GM18517 (cell line): ENCODE measurements around the gene STRN3.
"Not testable (repeated sequence)": the region's sequence is repeated elsewhere in the genome, so short reads cannot be mapped to it uniquely, and the experiment has no call there.

Source experiments
- ATAC-seq: cut with Tn5 transposase; IDR thresholded peaks from one replicate; pipeline ENCODE4 v1.9.1; 2021; ENCODE audit warnings: mild to moderate bottlenecking, moderate library complexity; ENCODE audit not compliant: unreplicated experiment

STRN3 gene

DNA sequence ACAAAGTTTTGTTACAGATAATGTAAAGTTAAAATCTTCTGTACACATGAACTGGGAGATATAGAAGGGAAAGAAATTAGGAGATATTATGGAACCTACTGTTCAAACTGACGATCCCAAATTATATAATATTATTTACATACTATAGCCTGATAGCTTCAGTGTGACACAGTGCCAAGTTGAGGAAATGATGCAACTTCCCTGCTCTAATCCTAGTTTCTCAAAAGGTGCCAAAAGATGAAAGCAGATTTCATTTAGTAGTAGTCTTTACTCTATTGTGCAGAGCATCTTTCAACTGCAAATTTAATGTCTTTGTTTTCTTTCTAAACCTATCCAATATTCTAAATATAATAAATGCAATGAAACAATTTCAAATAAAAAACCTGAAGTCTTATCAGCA, 104.9 kb downstream of the STRN3 start:
- no peak for ATAC-seq

- ATAC-seq = no peak
Measured at GRCh38 chr14:30915596-30915995, 110.6 kb downstream of the STRN3 start.

- no peak for ATAC-seq
Measured at GRCh38 chr14:30914812-30915211, 111.4 kb downstream of the STRN3 start.

GRCh38 chr14:30908826-30909225, 117.4 kb downstream of the STRN3 start:
- ATAC-seq = no peak

GRCh38 chr14:30907659-30908057, 118.5 kb downstream of the STRN3 start:
- no peak for ATAC-seq

DNA sequence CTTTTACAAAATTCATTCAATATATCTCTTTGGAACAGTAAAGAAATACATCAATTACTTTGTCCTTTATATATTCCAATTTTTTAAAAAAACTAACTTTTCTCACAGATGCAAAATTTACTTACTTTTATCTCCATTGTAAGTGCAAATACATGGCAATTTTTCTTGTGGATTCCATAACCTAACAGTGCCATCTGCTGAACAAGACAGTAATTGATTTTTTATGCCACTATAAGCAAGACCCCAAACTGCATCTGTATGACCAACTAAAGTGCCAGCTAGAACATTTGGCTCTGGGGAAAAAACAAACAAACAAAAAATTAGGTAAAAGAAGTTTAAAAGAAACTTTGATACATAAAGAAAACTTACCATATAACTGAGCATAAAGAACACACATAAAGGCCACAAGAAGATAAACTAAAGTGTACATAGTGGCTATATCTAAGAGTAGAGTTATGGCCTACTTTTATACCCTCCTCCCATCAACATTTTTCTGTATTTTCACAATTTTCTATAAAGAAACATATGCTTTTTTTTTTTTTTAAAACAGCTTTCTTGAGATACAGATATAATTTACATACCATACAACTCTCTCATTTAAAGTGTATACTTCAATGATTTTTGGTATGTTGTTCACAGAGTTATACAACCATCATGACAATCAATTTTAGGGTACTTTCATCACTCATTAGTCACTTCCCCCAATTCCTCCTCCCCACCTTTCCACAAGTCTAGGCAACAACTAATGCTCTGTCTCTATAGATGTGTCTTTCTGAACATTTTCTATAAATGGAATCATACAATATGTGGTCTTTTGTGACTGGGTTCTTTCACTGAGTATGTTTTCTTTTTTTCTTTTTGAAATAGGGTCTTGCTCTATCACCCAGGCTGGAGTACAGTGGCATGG, 119.2 kb downstream of the STRN3 start:
- no peak for ATAC-seq

DNA sequence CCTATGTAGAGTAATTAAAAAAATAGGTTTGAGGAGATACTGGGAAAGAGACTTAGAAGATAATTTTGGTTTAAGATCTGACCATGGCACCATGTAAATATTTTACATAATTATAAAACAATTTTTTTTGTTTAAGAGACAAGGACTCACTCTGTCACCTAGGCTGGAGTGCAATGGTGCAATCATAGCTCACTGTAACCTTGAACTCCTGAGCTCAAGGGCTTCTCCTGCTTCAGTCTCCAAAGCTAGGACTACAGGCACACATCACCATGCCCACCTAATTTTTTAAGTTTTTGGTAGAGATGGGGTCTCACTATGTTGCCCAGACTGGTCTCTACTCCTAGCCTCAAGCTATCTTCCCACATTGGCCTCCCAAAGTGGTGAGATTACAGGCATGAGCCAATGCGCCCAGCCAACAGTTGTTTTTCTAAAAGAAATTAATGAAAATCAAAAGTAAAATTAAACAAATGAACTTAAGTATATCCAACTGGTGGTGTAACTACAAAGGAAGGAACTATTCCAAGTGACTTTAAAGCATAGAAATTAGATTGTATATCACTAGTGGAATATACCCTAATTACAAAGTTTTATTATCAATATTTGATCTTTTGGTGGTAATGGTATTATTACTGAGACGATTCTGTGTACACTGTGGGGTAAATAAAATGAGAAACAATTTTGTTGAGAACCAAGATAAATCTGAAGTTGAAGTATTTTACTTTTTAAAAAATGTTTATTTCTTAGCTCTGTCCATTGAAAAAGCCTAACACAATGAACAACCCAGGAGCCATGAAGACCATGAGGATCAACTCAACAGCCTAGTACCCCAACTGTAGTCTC, 122.7 kb downstream of the STRN3 start:
- no peak for ATAC-seq

GRCh38 chr14:30897121-30897520, 129.1 kb downstream of the STRN3 start:
- ATAC-seq = not testable (repeated sequence)

DNA sequence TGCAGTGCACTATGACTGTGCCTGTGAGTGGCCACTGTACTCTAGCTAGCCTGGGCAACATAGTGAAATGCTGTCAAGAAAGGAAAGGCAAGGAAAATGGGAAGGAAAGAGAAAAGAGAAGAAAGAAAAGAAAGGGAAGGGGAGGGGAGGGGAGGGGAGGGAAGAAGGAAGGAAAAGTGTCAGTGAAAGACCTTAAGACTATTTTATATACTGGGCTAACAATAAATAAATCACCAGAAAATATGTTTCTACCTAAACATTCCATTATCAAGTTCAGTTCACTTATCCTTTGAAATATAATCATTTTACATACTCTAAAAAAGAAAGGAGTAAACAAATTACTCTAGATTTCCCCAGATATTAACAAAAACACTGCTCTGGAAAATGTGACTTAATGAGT, 129.7 kb downstream of the STRN3 start:
- no peak for ATAC-seq

DNA sequence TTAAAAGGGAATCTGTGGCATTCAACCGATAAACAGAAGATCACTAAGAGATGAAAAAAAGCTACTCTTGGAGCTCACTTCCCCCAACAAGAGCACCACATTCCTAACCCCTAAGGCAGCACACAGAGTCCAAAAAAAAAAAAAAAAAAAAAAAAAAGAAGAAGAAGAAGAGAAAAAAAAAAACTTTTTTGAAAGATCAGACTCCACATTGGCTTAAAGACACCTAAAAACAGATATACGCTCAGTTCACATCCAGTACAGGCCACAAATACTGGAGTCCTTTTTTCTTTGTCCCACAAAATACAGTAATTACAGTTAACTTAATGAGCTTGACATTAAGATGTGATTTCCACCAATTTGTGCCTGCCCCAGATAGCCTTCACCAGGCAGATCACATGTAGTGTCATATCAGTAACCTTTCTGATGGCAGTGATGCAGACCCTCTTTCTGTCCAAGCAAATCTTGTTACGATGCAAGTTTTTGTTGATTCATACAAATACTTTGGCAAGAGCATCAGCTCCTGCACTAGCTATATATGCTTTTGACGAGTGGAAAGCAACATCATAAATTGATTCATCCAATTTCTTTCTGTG, 131.2 kb downstream of the STRN3 start:
- no peak for ATAC-seq

GRCh38 chr14:30893819-30894218, 132.4 kb downstream of the STRN3 start:
- ATAC-seq = no peak

DNA sequence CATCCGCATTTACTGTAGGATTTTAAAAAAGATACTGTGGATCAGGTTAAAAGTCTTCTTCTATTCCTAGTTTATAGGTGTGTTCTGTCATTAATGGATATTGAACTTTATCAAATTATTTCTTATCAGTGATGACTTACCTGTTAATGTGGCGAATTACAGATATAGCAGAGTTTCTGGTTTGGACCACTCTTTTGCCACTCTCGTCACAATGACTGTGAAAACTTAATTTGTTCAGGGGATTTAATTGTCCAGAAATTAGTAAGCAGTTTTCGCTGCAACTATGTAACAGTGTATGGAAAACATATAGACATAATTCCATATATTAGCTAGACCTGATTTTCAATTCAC, 137.0 kb downstream of the STRN3 start:
- no peak for ATAC-seq

DNA sequence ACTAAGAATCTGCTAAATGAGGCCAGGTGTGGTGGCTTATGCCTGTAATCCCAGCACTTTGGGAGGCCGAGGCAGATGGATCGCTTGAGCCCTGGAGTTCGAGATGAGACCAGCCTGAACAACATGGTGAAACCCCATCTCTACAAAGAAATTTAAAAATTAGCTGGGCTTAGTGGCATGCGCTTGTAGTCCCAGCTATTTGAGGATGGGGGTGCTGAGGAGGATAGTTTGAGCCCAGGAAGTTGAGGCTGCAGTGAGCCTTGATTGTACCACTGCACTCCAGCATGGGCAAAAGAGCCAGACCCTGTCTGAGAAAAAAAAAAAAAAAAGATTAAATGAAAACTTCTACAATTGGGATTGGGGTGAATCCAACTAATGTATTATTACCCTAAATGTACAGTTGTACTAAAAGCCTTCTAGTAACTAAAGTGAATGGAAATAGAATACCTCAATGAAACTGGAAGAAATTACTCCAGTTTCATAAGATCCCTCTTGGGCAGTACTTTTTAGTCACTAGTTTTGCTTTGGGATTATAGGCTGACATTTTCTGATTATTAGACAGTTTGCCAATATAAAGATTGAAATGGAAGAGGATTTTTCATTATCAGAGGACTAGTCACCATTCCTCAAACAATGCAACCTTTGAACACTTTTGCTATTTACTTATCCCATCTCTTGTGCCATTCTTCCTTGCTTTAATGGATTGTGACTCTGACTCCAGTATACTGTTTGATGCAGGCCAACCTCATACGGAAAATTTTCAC, 137.5 kb downstream of the STRN3 start:
- no peak for ATAC-seq

DNA sequence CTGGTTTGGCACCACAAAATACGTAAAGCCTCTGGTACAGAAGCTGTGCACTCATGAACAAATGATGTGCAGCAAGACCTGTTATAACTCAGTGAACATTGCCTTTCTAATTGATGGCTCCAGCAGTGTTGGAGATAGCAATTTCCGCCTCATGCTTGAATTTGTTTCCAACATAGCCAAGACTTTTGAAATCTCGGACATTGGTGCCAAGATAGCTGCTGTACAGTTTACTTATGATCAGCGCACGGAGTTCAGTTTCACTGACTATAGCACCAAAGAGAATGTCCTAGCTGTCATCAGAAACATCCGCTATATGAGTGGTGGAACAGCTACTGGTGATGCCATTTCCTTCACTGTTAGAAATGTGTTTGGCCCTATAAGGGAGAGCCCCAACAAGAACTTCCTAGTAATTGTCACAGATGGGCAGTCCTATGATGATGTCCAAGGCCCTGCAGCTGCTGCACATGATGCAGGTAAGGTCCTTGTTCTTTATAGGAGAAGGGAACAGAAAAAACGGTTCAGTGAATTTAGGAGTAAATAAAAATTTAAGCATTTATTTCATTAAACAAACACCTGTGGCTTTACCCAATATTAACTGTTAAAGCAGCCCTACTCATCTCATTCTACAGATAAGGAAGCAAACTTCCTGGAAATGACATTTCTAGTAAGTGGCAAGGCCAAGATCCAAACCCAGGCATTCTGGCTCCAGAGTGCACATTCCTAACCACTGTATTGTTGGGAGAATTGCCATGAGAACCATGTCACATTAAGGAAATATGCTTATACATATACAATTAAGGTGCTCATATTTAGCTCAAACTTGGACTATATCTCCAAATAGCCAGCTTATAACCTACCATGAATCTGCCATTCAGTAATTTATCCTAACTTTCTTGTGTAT, 140.1 kb downstream of the STRN3 start:
- no peak for ATAC-seq

- ATAC-seq = no peak
Measured at GRCh38 chr14:30884901-30885300, 141.3 kb downstream of the STRN3 start.

GRCh38 chr14:30883508-30884294, 142.5 kb downstream of the STRN3 start:
- no peak for ATAC-seq

DNA sequence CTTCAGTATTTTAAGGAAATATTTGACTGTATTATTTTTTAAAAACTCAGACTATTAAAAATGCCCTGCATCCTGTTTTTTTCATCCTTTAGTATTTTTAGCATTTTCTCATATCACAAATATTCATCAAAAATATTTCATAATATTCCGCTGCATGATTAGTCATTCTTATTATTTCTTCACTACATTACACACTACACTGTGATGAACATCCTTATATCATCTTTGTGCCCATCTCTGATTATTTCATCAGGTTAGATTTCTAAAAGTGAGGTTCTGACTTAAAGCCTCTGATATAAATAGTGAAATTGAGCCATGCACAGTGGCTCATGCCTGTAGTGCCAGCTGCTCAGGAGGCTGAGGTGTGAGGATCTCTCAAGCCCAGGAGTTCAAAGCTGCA, 143.7 kb downstream of the STRN3 start:
- ATAC-seq = no peak

DNA sequence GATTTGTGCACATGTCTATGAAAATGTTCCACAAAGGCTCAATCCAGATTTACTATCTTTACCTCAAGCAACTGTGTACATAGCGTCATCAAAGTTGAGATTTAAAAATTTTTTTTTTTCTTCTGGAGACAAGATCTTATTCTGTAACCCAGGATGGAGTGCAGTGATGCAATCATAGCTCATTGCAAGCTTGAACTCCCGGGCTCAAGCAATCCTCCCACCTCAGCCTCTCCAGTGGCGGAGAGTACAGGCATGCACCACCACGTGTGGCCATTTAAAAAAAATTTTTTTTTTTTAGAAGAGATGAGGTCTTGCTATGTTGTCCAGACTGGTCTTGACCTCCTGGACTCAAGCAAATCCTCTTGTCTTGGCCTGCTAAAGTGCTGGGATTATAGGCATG, 149.5 kb downstream of the STRN3 start:
- ATAC-seq = no peak

DNA sequence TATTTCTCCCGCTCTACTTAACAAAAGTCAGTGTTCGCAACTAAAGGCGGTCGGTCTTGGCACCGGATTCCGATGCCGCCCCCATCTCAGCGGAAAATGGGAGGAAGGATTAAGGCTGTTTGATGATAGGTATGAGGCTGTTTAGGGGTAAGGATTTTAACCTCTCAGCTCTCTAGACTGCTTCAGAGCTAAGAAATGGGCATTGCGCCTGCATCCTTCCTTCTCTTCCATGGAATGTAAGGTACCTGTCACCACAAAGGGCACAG, 150.5 kb downstream of the STRN3 start:
- no peak for ATAC-seq
